Esophagus muscularis mucosa (tissue), 4 donors: ENCODE data around the gene RASAL2. TPM values are rescaled to one million over a fixed set of nuclear protein-coding genes. Genes with fewer than 3 reads are reported as not detected.

Experiments used
- DNase-seq: peaks from one replicate; pipeline ENCODE4 v3.0.0-alpha.2; 2017; ENCODE audit errors: extremely low spot score
- H3K27ac ChIP-seq, 4 donors: fragments of 200-600 bp; sonication (generic); replicated peaks in 1 of 4; 1 replicate in 3 of 4; 2 replicates in 1 of 4; pipeline ENCODE4 v1.5.1; 2016 to 2019; ENCODE audit warnings: mild to moderate bottlenecking in 1 of 4
- H3K27me3 ChIP-seq, 4 donors: fragments of 200-600 bp; sonication (generic); one replicate each; pipeline versions ENCODE4 v1.5.1 to v1.6.0; 2016 to 2019
- H3K36me3 ChIP-seq, 4 donors: fragments of 200-600 bp; sonication (generic); one replicate each; pipeline ENCODE4 v1.5.1; 2016 to 2019
- H3K4me1 ChIP-seq, 4 donors: fragments of 200-600 bp; sonication (generic); one replicate each; pipeline ENCODE4 v1.5.1; 2016 to 2019
- H3K4me3 ChIP-seq, 4 donors: fragments of 200-600 bp; sonication (generic); 1 replicate in 2 of 4; 2 replicates in 2 of 4; pipeline ENCODE4 v1.5.1; 2016 to 2019; ENCODE audit warnings: mild to moderate bottlenecking in 4 of 4, moderate library complexity in 1 of 4
- H3K9me3 ChIP-seq, 4 donors: fragments of 200-600 bp; sonication (generic); 1 replicate in 3 of 4; 2 replicates in 1 of 4; pipeline ENCODE4 v1.5.1; 2016 to 2019
- CTCF ChIP-seq, 3 experiments: fragments of 200-600 bp in 2 of 3; fragments of 450-650 bp in 1 of 3; sonication (generic) in 2 of 3; IDR thresholded peaks; one replicate each; pipeline ENCODE4 v1.5.1; 2017 to 2019; ENCODE audit warnings: antibody characterized with exemption in 3 of 3, mild to moderate bottlenecking in 2 of 3, moderate library complexity in 1 of 3
- EP300 ChIP-seq: sonication (generic); formaldehyde crosslinking; IDR thresholded peaks from one replicate; pipeline ENCODE4 v1.6.1; 2017; ENCODE audit warnings: antibody characterized with exemption
- POLR2A ChIP-seq: fragments of 450-650 bp; IDR thresholded peaks from one replicate; pipeline ENCODE4 v1.6.1; 2017; ENCODE audit warnings: antibody characterized with exemption, moderate library complexity, mild to moderate bottlenecking, low read depth
- POLR2AphosphoS5 ChIP-seq, 2 donors: sonication (generic); formaldehyde crosslinking; IDR thresholded peaks; one replicate each; pipeline ENCODE4 v1.6.1; 2017; ENCODE audit warnings: antibody characterized with exemption in 2 of 2
- WGBS: methylation state at CpG from one replicate; pipeline ENCODE4 v1.1.5; 2018; 5-methylcytosine and 5-hydroxymethylcytosine counted together
- intact Hi-C: fragments of 100-400 bp; cut with DNase I; formaldehyde crosslinking; loops from one replicate; pipeline ENCODE4 v1.15.1; 2023
- total RNA-seq, 4 donors: library from RNA; depleted of rRNA; stranded (reverse); fragments of >200 nt; gene quantifications; one replicate each; pipeline versions ENCODE4 v1.1.0 to v1.2.1, GENCODE V29; 2016

Gene RASAL2
- total RNA-seq, 4 donors from 2014 or later, result 11.6 to 30.0 (median 22.3) TPM

GRCh38 chr1:178339834-178340233 is 245.9 kb downstream of the RASAL2 start:
- Histone ChIP-seq H3K9me3 (no peaks in the 10 kb centered on the region), H3K27ac (no peak overlapping the region), H3K4me1 (peaks cover 22 to 42% (median 39%) of the 10 kb centered on the region in 4 donors), H3K36me3 (no peaks in the 10 kb centered on the region), H3K4me3 (no peak overlapping the region), H3K27me3 (no peaks in the 10 kb centered on the region)
- no peak for DNase-seq
- WGBS, result 53% methylated on average over 1 of the region's 1 CpG
- intact Hi-C loops, result no loop called here
- TF ChIP-seq POLR2A (no peak), CTCF (IDR thresholded peaks at IDR 0.05) (no peak), EP300 (no peak), POLR2AphosphoS5 (IDR thresholded peaks at IDR 0.05) (no peak)

GRCh38 chr1:178341261-178341956 is 247.5 kb downstream of the RASAL2 start:
- intact Hi-C loops, result no loop called here
- H3K27ac ChIP-seq, result peak overlapping the region in 3 of 4 donors; percentile 6 to 29 (median 18)

GRCh38 chr1:178342745-178343144 is 248.8 kb downstream of the RASAL2 start:
- intact Hi-C loops, result no loop called here
- Histone ChIP-seq H3K4me3 (no peak overlapping the region), H3K4me1 (peaks cover 29 to 51% (median 47%) of the 10 kb centered on the region in 4 donors), H3K27me3 (no peaks in the 10 kb centered on the region), H3K36me3 (no peaks in the 10 kb centered on the region), H3K9me3 (no peaks in the 10 kb centered on the region), H3K27ac (peak overlapping the region in 2 of 4 donors; percentile 16 to 22)
- 53% methylated on average over 2 of the region's 2 CpGs for WGBS
- DNase-seq, result no peak
- TF ChIP-seq EP300 (no peak), POLR2A (no peak), POLR2AphosphoS5 (IDR thresholded peaks at IDR 0.05) (no peak), CTCF (IDR thresholded peaks at IDR 0.05) (no peak)

More at GRCh38 chr1:178341261-178341956, 247.5 kb downstream of the RASAL2 start:
- peaks cover 29 to 50% (median 45%) of the 10 kb centered on the region in 4 donors for H3K4me1 ChIP-seq
- no peak for TF ChIP-seq CTCF (IDR thresholded peaks at IDR 0.05)
- TF ChIP-seq POLR2AphosphoS5 (IDR thresholded peaks at IDR 0.05), result peak in 1 of 2 donors; percentile 28
- no peak for TF ChIP-seq EP300
- TF ChIP-seq POLR2A, result no peak
- no peaks in the 10 kb centered on the region for H3K27me3 ChIP-seq
- peak overlapping the region; percentile 28 to 37 (median 34) for H3K4me3 ChIP-seq
- H3K36me3 ChIP-seq, result no peaks in the 10 kb centered on the region
- no peak for DNase-seq
- no peaks in the 10 kb centered on the region for H3K9me3 ChIP-seq
- 30% methylated on average over 10 of the region's 10 CpGs for WGBS

GRCh38 chr1:178344513-178345091 is 250.7 kb downstream of the RASAL2 start:
- Histone ChIP-seq H3K36me3 (no peaks in the 10 kb centered on the region), H3K27me3 (no peaks in the 10 kb centered on the region), H3K27ac (peak overlapping the region; percentile 42 to 65 (median 52)), H3K9me3 (no peaks in the 10 kb centered on the region), H3K4me1 (peaks cover 28 to 51% (median 47%) of the 10 kb centered on the region in 4 donors), H3K4me3 (no peak overlapping the region)
- intact Hi-C loops, result no loop called here
- WGBS, result 23% methylated on average over 5 of the region's 5 CpGs
- DNase-seq, result no peak
- TF ChIP-seq EP300 (no peak), CTCF (IDR thresholded peaks at IDR 0.05) (peak; percentile 20 to 50 (median 32))
